Measurements from ENCODE around the gene GFOD2. TPM values are rescaled to one million over a fixed set of nuclear protein-coding genes. Genes with fewer than 3 reads are reported as not detected.

The GFOD2 gene
- total and polyA plus RNA-seq, 2 experiments from 2014 or later: 19.3 to 34.3 TPM

DNA sequence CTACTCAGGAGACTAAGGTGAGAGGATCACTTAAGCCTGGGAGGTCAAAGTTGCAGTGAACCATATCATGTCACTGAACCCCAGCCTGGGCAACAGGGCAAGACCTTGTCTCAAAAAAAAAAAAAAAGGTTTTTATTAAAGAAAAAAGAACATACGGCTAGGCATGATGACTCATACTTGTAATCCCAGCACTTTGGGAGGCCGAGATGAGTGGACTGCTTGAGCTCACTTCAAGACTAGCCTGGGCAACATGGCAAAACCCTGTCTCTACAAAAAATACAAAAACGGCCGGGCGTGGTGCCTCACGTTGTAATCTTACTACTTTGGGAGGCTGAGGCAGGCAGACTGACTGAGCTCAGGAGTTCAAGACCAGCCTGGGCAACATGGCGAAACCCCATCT is 48.8 kb upstream of the GFOD2 start:
- no peak for ATAC-seq
- no peaks in the 10 kb centered on the region for H3K4me1 Mint-ChIP-seq

More for the DNA sequence above, 48.8 kb upstream of the GFOD2 start:
- DNase-seq (ENCODE audit: low spot score): no peak
- Histone ChIP-seq H3K79me2 (replicated peaks; ENCODE audit: insufficient read depth) (no peaks in the 10 kb centered on the region), H2AFZ (no peak overlapping the region), H3K4me1 (ENCODE audit: insufficient read depth) (no peaks in the 10 kb centered on the region), H4K20me1 (replicated peaks; ENCODE audit: insufficient read depth) (no peaks in the 10 kb centered on the region; the same call in 1 of the 2 replicates), H3K36me3 (ENCODE audit: insufficient read depth) (0 out of 2 replicates have a peak, but pooled peaks cover 4% of the 10 kb centered on the region), H3K4me3 (no peak overlapping the region), H3K4me2 (no peak overlapping the region), H3K27me3 (ENCODE audit: insufficient read depth) (no peaks in the 10 kb centered on the region), H3F3A (replicated peaks; ENCODE audit: low read depth) (no peaks in the 10 kb centered on the region), H3K9me2 (ENCODE audit: insufficient read depth) (no peaks in the 10 kb centered on the region), H3K27ac (ENCODE audit: low read depth) (no peak overlapping the region)
- TF ChIP-seq, protein P1, sequence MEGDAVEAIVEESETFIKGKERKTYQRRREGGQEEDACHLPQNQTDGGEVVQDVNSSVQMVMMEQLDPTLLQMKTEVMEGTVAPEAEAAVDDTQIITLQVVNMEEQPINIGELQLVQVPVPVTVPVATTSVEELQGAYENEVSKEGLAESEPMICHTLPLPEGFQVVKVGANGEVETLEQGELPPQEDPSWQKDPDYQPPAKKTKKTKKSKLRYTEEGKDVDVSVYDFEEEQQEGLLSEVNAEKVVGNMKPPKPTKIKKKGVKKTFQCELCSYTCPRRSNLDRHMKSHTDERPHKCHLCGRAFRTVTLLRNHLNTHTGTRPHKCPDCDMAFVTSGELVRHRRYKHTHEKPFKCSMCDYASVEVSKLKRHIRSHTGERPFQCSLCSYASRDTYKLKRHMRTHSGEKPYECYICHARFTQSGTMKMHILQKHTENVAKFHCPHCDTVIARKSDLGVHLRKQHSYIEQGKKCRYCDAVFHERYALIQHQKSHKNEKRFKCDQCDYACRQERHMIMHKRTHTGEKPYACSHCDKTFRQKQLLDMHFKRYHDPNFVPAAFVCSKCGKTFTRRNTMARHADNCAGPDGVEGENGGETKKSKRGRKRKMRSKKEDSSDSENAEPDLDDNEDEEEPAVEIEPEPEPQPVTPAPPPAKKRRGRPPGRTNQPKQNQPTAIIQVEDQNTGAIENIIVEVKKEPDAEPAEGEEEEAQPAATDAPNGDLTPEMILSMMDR (conservative IDR thresholded peaks at IDR 0.05; ENCODE audit: low read depth in 2 of 2): no peak
- TF ChIP-seq POLR2AphosphoS5 (IDR thresholded peaks at IDR 0.05; ENCODE audit: low read depth) (no peak), EZH2phosphoT487 (IDR thresholded peaks at IDR 0.05; ENCODE audit: unreplicated experiment) (no peak), EZH2 (IDR thresholded peaks at IDR 0.05; ENCODE audit: low read depth, unreplicated experiment) (no peak), STAT1 (IDR thresholded peaks at IDR 0.05; ENCODE audit: unreplicated experiment) (no peak), CREB1 (CRISPR knock-in tag; IDR thresholded peaks at IDR 0.05; ENCODE audit: low read depth) (no peak), JUNB (IDR thresholded peaks at IDR 0.05; ENCODE audit: unreplicated experiment) (no peak), NANOG (IDR thresholded peaks at IDR 0.05; ENCODE audit: borderline replicate concordance) (no peak), ZNF331 (CRISPR knock-in tag; IDR thresholded peaks at IDR 0.05; ENCODE audit: low read depth) (no peak), ZNF114 (CRISPR knock-in tag; IDR thresholded peaks at IDR 0.05) (no peak)
- TF ChIP-seq, protein P2, sequence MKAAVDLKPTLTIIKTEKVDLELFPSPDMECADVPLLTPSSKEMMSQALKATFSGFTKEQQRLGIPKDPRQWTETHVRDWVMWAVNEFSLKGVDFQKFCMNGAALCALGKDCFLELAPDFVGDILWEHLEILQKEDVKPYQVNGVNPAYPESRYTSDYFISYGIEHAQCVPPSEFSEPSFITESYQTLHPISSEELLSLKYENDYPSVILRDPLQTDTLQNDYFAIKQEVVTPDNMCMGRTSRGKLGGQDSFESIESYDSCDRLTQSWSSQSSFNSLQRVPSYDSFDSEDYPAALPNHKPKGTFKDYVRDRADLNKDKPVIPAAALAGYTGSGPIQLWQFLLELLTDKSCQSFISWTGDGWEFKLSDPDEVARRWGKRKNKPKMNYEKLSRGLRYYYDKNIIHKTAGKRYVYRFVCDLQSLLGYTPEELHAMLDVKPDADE (IDR thresholded peaks at IDR 0.05): no peak
- TF ChIP-seq, protein P3, sequence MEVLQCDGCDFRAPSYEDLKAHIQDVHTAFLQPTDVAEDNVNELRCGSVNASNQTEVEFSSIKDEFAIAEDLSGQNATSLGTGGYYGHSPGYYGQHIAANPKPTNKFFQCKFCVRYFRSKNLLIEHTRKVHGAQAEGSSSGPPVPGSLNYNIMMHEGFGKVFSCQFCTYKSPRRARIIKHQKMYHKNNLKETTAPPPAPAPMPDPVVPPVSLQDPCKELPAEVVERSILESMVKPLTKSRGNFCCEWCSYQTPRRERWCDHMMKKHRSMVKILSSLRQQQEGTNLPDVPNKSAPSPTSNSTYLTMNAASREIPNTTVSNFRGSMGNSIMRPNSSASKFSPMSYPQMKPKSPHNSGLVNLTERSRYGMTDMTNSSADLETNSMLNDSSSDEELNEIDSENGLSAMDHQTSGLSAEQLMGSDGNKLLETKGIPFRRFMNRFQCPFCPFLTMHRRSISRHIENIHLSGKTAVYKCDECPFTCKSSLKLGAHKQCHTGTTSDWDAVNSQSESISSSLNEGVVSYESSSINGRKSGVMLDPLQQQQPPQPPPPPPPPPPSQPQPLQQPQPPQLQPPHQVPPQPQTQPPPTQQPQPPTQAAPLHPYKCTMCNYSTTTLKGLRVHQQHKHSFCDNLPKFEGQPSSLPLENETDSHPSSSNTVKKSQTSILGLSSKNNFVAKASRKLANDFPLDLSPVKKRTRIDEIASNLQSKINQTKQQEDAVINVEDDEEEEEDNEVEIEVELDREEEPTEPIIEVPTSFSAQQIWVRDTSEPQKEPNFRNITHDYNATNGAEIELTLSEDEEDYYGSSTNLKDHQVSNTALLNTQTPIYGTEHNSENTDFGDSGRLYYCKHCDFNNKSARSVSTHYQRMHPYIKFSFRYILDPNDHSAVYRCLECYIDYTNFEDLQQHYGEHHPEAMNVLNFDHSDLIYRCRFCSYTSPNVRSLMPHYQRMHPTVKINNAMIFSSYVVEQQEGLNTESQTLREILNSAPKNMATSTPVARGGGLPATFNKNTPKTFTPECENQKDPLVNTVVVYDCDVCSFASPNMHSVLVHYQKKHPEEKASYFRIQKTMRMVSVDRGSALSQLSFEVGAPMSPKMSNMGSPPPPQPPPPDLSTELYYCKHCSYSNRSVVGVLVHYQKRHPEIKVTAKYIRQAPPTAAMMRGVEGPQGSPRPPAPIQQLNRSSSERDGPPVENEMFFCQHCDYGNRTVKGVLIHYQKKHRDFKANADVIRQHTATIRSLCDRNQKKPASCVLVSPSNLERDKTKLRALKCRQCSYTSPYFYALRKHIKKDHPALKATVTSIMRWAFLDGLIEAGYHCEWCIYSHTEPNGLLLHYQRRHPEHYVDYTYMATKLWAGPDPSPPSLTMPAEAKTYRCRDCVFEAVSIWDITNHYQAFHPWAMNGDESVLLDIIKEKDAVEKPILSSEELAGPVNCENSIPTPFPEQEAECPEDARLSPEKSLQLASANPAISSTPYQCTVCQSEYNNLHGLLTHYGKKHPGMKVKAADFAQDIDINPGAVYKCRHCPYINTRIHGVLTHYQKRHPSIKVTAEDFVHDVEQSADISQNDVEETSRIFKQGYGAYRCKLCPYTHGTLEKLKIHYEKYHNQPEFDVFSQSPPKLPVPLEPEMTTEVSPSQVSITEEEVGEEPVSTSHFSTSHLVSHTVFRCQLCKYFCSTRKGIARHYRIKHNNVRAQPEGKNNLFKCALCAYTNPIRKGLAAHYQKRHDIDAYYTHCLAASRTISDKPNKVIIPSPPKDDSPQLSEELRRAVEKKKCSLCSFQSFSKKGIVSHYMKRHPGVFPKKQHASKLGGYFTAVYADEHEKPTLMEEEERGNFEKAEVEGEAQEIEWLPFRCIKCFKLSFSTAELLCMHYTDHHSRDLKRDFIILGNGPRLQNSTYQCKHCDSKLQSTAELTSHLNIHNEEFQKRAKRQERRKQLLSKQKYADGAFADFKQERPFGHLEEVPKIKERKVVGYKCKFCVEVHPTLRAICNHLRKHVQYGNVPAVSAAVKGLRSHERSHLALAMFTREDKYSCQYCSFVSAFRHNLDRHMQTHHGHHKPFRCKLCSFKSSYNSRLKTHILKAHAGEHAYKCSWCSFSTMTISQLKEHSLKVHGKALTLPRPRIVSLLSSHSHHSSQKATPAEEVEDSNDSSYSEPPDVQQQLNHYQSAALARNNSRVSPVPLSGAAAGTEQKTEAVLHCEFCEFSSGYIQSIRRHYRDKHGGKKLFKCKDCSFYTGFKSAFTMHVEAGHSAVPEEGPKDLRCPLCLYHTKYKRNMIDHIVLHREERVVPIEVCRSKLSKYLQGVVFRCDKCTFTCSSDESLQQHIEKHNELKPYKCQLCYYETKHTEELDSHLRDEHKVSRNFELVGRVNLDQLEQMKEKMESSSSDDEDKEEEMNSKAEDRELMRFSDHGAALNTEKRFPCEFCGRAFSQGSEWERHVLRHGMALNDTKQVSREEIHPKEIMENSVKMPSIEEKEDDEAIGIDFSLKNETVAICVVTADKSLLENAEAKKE (CRISPR knock-in tag; IDR thresholded peaks at IDR 0.05): no peak
- TF ChIP-seq, protein P4, sequence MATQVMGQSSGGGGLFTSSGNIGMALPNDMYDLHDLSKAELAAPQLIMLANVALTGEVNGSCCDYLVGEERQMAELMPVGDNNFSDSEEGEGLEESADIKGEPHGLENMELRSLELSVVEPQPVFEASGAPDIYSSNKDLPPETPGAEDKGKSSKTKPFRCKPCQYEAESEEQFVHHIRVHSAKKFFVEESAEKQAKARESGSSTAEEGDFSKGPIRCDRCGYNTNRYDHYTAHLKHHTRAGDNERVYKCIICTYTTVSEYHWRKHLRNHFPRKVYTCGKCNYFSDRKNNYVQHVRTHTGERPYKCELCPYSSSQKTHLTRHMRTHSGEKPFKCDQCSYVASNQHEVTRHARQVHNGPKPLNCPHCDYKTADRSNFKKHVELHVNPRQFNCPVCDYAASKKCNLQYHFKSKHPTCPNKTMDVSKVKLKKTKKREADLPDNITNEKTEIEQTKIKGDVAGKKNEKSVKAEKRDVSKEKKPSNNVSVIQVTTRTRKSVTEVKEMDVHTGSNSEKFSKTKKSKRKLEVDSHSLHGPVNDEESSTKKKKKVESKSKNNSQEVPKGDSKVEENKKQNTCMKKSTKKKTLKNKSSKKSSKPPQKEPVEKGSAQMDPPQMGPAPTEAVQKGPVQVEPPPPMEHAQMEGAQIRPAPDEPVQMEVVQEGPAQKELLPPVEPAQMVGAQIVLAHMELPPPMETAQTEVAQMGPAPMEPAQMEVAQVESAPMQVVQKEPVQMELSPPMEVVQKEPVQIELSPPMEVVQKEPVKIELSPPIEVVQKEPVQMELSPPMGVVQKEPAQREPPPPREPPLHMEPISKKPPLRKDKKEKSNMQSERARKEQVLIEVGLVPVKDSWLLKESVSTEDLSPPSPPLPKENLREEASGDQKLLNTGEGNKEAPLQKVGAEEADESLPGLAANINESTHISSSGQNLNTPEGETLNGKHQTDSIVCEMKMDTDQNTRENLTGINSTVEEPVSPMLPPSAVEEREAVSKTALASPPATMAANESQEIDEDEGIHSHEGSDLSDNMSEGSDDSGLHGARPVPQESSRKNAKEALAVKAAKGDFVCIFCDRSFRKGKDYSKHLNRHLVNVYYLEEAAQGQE (IDR thresholded peaks at IDR 0.05; ENCODE audit: unreplicated experiment): no peak
- peaks cover 4% of the 10 kb centered on the region; the same call in 2 of the 3 replicates for H3K36me3 Mint-ChIP-seq (ENCODE audit: low read depth)
- no peak overlapping the region for H3K27ac Mint-ChIP-seq
- H3K27me3 Mint-ChIP-seq (ENCODE audit: insufficient read depth, low read depth, poor library complexity): peaks cover 3% of the 10 kb centered on the region
- no peak overlapping the region for H3K4me3 Mint-ChIP-seq
- H3K9me3 Mint-ChIP-seq: no peaks in the 10 kb centered on the region

All from GM23338 (cell line).